ENCODE results near the gene THSD7B.

Gene THSD7B

DNA sequence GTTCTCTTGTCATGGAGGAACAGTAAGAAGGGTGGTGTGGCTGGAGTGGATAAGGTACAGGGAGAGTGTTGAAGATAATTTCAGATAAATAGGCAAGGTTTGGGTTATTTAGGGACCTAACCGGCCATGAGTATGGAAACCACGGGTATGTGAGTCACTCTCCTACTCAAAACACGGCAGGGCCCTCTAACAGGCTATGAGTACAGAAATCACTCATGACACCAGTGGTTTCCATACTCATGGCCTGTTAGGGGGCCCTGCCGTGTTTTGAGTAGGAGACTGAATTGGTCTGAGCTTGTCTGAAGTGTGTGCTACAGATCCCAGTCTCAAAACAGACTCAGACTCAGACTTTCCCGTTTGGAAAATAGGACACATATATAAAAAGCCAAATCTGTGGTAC lies 770.6 kb downstream of the THSD7B start:
- Histone ChIP-seq H4K91ac (ENCODE audit: low read length) (no peak overlapping the region), H3K14ac (ENCODE audit: low read length in 2 of 2) (no peak overlapping the region), H2AFZ (ENCODE audit: low read depth, low read length) (no peak overlapping the region), H2AK5ac (ENCODE audit: low read length, severe bottlenecking) (no peak overlapping the region), H3K4ac (ENCODE audit: low read depth in 1 of 2, low read length in 2 of 2) (no peak overlapping the region), H3K79me1 (replicated peaks; ENCODE audit: low read length, poor library complexity, severe bottlenecking) (no peaks in the 10 kb centered on the region), H3K27me3 (ENCODE audit: control insufficient read depth in 1 of 2, insufficient read depth in 1 of 2, low read length in 2 of 2) (no peaks in the 10 kb centered on the region), H2BK120ac (ENCODE audit: low read depth, low read length) (no peak overlapping the region), H3K9ac (ENCODE audit: low read length) (no peak overlapping the region), H3K9me3 (ENCODE audit: control insufficient read depth, low read length) (peaks cover 4% of the 10 kb centered on the region), H4K8ac (ENCODE audit: low read length) (no peak overlapping the region), H3K18ac (ENCODE audit: low read depth in 1 of 2, low read length in 2 of 2) (no peak overlapping the region), H3K36me3 (ENCODE audit: control insufficient read depth in 1 of 2, insufficient read depth in 2 of 2, low read depth in 1 of 2, low read length in 2 of 2) (no peaks in the 10 kb centered on the region), H3K4me2 (ENCODE audit: low read length, poor library complexity, severe bottlenecking) (no peak overlapping the region), H3K4me3 (ENCODE audit: insufficient read depth in 1 of 2, low read depth in 1 of 2, low read length in 2 of 2) (no peak overlapping the region), H2BK15ac (ENCODE audit: low read depth, poor library complexity, severe bottlenecking) (no peak overlapping the region), H3K23ac (ENCODE audit: low read length in 2 of 2) (no peak overlapping the region), H3K4me1 (ENCODE audit: control insufficient read depth, insufficient read depth, low read depth, low read length) (no peaks in the 10 kb centered on the region), H3K27ac (ENCODE audit: low read length, poor library complexity, severe bottlenecking) (no peak overlapping the region), H2BK12ac (ENCODE audit: low read length in 2 of 2) (no peak overlapping the region), H2BK5ac (ENCODE audit: low read depth, low read length, poor library complexity, severe bottlenecking) (no peak overlapping the region)
- DNase-seq = no peak
- WGBS = 69% methylated on average over 5 of the region's 5 CpGs

DNA sequence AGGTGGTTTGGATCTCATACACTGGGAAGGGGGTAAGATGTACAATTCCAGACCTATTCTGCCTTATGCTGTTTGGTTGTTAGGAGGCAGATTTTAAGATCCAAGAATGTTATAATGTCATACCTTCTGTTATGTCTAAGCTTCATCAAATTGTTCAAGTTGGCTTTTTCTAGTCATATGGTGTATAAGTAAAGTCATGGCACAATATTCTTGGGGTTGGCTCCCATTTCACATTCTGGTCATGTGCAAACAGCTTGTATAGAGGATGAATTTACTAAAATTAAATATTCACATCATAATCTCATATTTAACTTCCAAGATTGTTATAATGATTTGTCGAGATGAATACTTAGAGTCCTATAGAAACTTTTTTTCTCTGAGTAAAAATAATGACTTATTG lies 774.0 kb downstream of the THSD7B start:
- Histone ChIP-seq H3K27me3 (ENCODE audit: control insufficient read depth in 1 of 2, insufficient read depth in 1 of 2, low read length in 2 of 2) (no peaks in the 10 kb centered on the region), H3K27ac (ENCODE audit: low read length, poor library complexity, severe bottlenecking) (no peak overlapping the region), H3K9ac (ENCODE audit: low read length) (no peak overlapping the region), H2AK5ac (ENCODE audit: low read length, severe bottlenecking) (no peak overlapping the region), H2AFZ (ENCODE audit: low read depth, low read length) (no peak overlapping the region), H3K23ac (ENCODE audit: low read length in 2 of 2) (no peak overlapping the region), H3K14ac (ENCODE audit: low read length in 2 of 2) (no peak overlapping the region), H4K8ac (ENCODE audit: low read length) (no peak overlapping the region), H2BK120ac (ENCODE audit: low read depth, low read length) (no peak overlapping the region), H4K91ac (ENCODE audit: low read length) (no peak overlapping the region), H3K9me3 (ENCODE audit: control insufficient read depth, low read length) (peaks cover 9% of the 10 kb centered on the region), H2BK5ac (ENCODE audit: low read depth, low read length, poor library complexity, severe bottlenecking) (no peak overlapping the region), H2BK12ac (ENCODE audit: low read length in 2 of 2) (no peak overlapping the region), H3K18ac (ENCODE audit: low read depth in 1 of 2, low read length in 2 of 2) (no peak overlapping the region), H3K79me1 (replicated peaks; ENCODE audit: low read length, poor library complexity, severe bottlenecking) (no peaks in the 10 kb centered on the region), H3K4me2 (ENCODE audit: low read length, poor library complexity, severe bottlenecking) (no peak overlapping the region), H3K36me3 (ENCODE audit: control insufficient read depth in 1 of 2, insufficient read depth in 2 of 2, low read depth in 1 of 2, low read length in 2 of 2) (no peaks in the 10 kb centered on the region), H3K4me3 (ENCODE audit: insufficient read depth in 1 of 2, low read depth in 1 of 2, low read length in 2 of 2) (no peak overlapping the region), H2BK15ac (ENCODE audit: low read depth, poor library complexity, severe bottlenecking) (no peak overlapping the region), H3K4me1 (ENCODE audit: control insufficient read depth, insufficient read depth, low read depth, low read length) (no peaks in the 10 kb centered on the region), H3K4ac (ENCODE audit: low read depth in 1 of 2, low read length in 2 of 2) (no peak overlapping the region)
- no peak for DNase-seq
- WGBS = no CpG with 5 or more reads among the region's 1 CpG

GRCh38 chr2:137547842-137548241 lies 782.5 kb downstream of the THSD7B start:
- 61% methylated on average over 3 of the region's 6 CpGs for WGBS
- Histone ChIP-seq H3K4ac (ENCODE audit: low read depth in 1 of 2, low read length in 2 of 2) (no peak overlapping the region), H2BK15ac (ENCODE audit: low read depth, poor library complexity, severe bottlenecking) (no peak overlapping the region)

GRCh38 chr2:137566387-137566786 lies 801.0 kb downstream of the THSD7B start:
- no peak overlapping the region for H2BK15ac ChIP-seq (ENCODE audit: low read depth, poor library complexity, severe bottlenecking)
- no peak overlapping the region for H3K4me2 ChIP-seq (ENCODE audit: low read length, poor library complexity, severe bottlenecking)
- H2BK120ac ChIP-seq (ENCODE audit: low read depth, low read length) = no peak overlapping the region
- no peak for DNase-seq
- no peaks in the 10 kb centered on the region for H3K36me3 ChIP-seq (ENCODE audit: control insufficient read depth in 1 of 2, insufficient read depth in 2 of 2, low read depth in 1 of 2, low read length in 2 of 2)
- H3K23ac ChIP-seq (ENCODE audit: low read length in 2 of 2) = no peak overlapping the region
- H3K9me3 ChIP-seq (ENCODE audit: control insufficient read depth, low read length) = no peaks in the 10 kb centered on the region
- H2BK12ac ChIP-seq (ENCODE audit: low read length in 2 of 2) = no peak overlapping the region
- no peak overlapping the region for H3K4me3 ChIP-seq (ENCODE audit: insufficient read depth in 1 of 2, low read depth in 1 of 2, low read length in 2 of 2)
- H3K14ac ChIP-seq (ENCODE audit: low read length in 2 of 2) = no peak overlapping the region
- H2AFZ ChIP-seq (ENCODE audit: low read depth, low read length) = no peak overlapping the region
- WGBS = 100% methylated on average over 1 of the region's 1 CpG
- no peak overlapping the region for H4K8ac ChIP-seq (ENCODE audit: low read length)
- no peak overlapping the region for H2AK5ac ChIP-seq (ENCODE audit: low read length, severe bottlenecking)
- H4K91ac ChIP-seq (ENCODE audit: low read length) = no peak overlapping the region
- no peaks in the 10 kb centered on the region for H3K79me1 ChIP-seq (replicated peaks; ENCODE audit: low read length, poor library complexity, severe bottlenecking)
- H3K27me3 ChIP-seq (ENCODE audit: control insufficient read depth in 1 of 2, insufficient read depth in 1 of 2, low read length in 2 of 2) = no peaks in the 10 kb centered on the region
- H3K9ac ChIP-seq (ENCODE audit: low read length) = no peak overlapping the region
- no peak overlapping the region for H2BK5ac ChIP-seq (ENCODE audit: low read depth, low read length, poor library complexity, severe bottlenecking)
- no peak overlapping the region for H3K27ac ChIP-seq (ENCODE audit: low read length, poor library complexity, severe bottlenecking)
- no peaks in the 10 kb centered on the region for H3K4me1 ChIP-seq (ENCODE audit: control insufficient read depth, insufficient read depth, low read depth, low read length)
- H3K18ac ChIP-seq (ENCODE audit: low read depth in 1 of 2, low read length in 2 of 2) = no peak overlapping the region
- H3K4ac ChIP-seq (ENCODE audit: low read depth in 1 of 2, low read length in 2 of 2) = no peak overlapping the region

More at GRCh38 chr2:137547842-137548241, 782.5 kb downstream of the THSD7B start:
- H3K23ac ChIP-seq (ENCODE audit: low read length in 2 of 2) = no peak overlapping the region
- H4K91ac ChIP-seq (ENCODE audit: low read length) = no peak overlapping the region
- no peak overlapping the region for H3K14ac ChIP-seq (ENCODE audit: low read length in 2 of 2)
- H3K18ac ChIP-seq (ENCODE audit: low read depth in 1 of 2, low read length in 2 of 2) = no peak overlapping the region
- no peak overlapping the region for H2BK5ac ChIP-seq (ENCODE audit: low read depth, low read length, poor library complexity, severe bottlenecking)
- H2AFZ ChIP-seq (ENCODE audit: low read depth, low read length) = no peak overlapping the region
- no peak overlapping the region for H2BK120ac ChIP-seq (ENCODE audit: low read depth, low read length)
- no peak for DNase-seq
- no peak overlapping the region for H3K27ac ChIP-seq (ENCODE audit: low read length, poor library complexity, severe bottlenecking)
- no peak overlapping the region for H4K8ac ChIP-seq (ENCODE audit: low read length)
- H3K79me1 ChIP-seq (replicated peaks; ENCODE audit: low read length, poor library complexity, severe bottlenecking) = no peaks in the 10 kb centered on the region
- H3K4me1 ChIP-seq (ENCODE audit: control insufficient read depth, insufficient read depth, low read depth, low read length) = no peaks in the 10 kb centered on the region
- H2AK5ac ChIP-seq (ENCODE audit: low read length, severe bottlenecking) = no peak overlapping the region
- no peaks in the 10 kb centered on the region for H3K27me3 ChIP-seq (ENCODE audit: control insufficient read depth in 1 of 2, insufficient read depth in 1 of 2, low read length in 2 of 2)
- peaks cover 7% of the 10 kb centered on the region for H3K9me3 ChIP-seq (ENCODE audit: control insufficient read depth, low read length)
- H3K36me3 ChIP-seq (ENCODE audit: control insufficient read depth in 1 of 2, insufficient read depth in 2 of 2, low read depth in 1 of 2, low read length in 2 of 2) = no peaks in the 10 kb centered on the region
- H3K4me2 ChIP-seq (ENCODE audit: low read length, poor library complexity, severe bottlenecking) = no peak overlapping the region
- H3K9ac ChIP-seq (ENCODE audit: low read length) = no peak overlapping the region
- H3K4me3 ChIP-seq (ENCODE audit: insufficient read depth in 1 of 2, low read depth in 1 of 2, low read length in 2 of 2) = no peak overlapping the region
- no peak overlapping the region for H2BK12ac ChIP-seq (ENCODE audit: low read length in 2 of 2)

Data from mesenchymal stem cell (in vitro differentiated cells and primary cell).